ENCODE data around the gene SNTN.

SNTN gene

DNA sequence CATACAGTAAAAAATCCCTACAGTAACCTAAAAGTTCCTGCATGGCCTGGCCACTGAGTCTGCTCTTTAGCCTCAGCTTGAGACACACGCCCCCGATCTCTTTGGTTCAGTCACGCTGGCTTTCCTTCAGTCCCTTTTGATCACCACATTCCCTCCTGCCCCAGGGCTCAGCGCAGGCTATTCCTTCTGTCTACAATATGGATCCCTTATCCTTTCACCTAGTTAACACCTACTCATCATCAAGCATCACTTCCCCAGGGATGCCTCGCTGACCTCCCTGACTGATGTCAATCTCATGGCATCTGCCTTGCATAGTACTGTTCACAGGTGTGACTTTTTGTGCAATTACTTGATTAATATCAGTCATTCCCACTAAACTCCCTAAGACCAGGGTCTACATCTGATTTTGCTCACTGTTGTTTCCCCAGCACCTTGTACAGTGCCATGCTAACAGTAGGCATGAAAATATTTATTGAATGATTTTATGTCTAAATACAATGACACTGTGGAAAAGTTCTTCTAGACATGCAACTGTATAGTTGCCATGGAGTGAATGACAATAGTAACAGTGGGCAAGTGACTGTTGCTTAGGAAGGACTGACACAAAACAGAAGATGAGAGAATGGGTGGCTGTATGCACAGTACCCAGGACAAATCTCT, at the start of gene SNTN:
SNTN (plus strand) TSS at position 610 of the 660 bp plus-strand sequence; CDS start at position 623, 13 bp downstream.
- peaks cover 0 to 6% (median 0%) of the 10 kb centered on the region in 5 donors for H3K4me1 ChIP-seq (ENCODE audit: control insufficient read depth in 5 of 5, insufficient read depth in 5 of 5, low read length in 5 of 5)
- no peak within 1 kb of the TSS for H3K27ac ChIP-seq (ENCODE audit: low read depth, low read length)
- H3K4me3 ChIP-seq (ENCODE audit: low read depth in 1 of 5, low read length in 5 of 5): no peak within 1 kb of the TSS
- H3K9me3 ChIP-seq (ENCODE audit: control insufficient read depth in 5 of 5, low read length in 5 of 5): no peaks in the 10 kb centered on the region
- H3K36me3 ChIP-seq (ENCODE audit: control insufficient read depth in 5 of 5, insufficient read depth in 5 of 5, low read length in 5 of 5): no peaks in the 10 kb centered on the region
- H3K27me3 ChIP-seq (ENCODE audit: control insufficient read depth in 5 of 5, insufficient read depth in 4 of 5, low read length in 5 of 5): no peaks in the 10 kb centered on the region
- no peak within 1 kb of the TSS for H3K9ac ChIP-seq (ENCODE audit: low read length in 5 of 5)

DNA sequence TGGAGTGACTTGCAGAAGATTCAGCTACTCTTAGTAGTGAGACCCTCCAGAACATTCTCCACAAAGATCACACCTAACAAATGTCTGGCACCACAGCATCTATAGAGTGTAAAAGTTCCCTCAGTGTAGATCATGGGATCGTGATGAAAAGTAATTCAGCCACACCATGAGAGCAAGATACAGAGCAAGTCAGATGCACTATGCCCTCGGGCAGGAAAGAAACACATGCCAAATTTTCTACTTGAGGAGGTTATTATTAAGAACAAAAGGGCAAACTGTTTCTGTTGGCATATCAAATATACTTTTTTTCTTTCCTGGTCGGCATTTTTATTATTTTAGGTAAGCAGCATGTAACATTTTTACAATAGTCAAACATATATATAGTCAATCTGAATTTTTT, 44.8 kb upstream of the SNTN start:
- no peak overlapping the region for H3K4me3 ChIP-seq (ENCODE audit: low read depth in 1 of 5, low read length in 5 of 5)
- H3K4me1 ChIP-seq (ENCODE audit: control insufficient read depth in 5 of 5, insufficient read depth in 5 of 5, low read length in 5 of 5): peaks cover 0 to 3% (median 0%) of the 10 kb centered on the region in 5 donors
- H3K27me3 ChIP-seq (ENCODE audit: control insufficient read depth in 5 of 5, insufficient read depth in 4 of 5, low read length in 5 of 5): no peaks in the 10 kb centered on the region
- H3K9ac ChIP-seq (ENCODE audit: low read length in 5 of 5): no peak overlapping the region
- no peaks in the 10 kb centered on the region for H3K9me3 ChIP-seq (ENCODE audit: control insufficient read depth in 5 of 5, low read length in 5 of 5)
- H3K36me3 ChIP-seq (ENCODE audit: control insufficient read depth in 5 of 5, insufficient read depth in 5 of 5, low read length in 5 of 5): no peaks in the 10 kb centered on the region
- no peak overlapping the region for H3K27ac ChIP-seq (ENCODE audit: low read depth, low read length)

- Histone ChIP-seq H3K9me3 (ENCODE audit: control insufficient read depth in 5 of 5, low read length in 5 of 5) (no peaks in the 10 kb centered on the region), H3K4me3 (ENCODE audit: low read depth in 1 of 5, low read length in 5 of 5) (no peak overlapping the region), H3K36me3 (ENCODE audit: control insufficient read depth in 5 of 5, insufficient read depth in 5 of 5, low read length in 5 of 5) (no peaks in the 10 kb centered on the region), H3K27ac (ENCODE audit: low read depth, low read length) (no peak overlapping the region), H3K27me3 (ENCODE audit: control insufficient read depth in 5 of 5, insufficient read depth in 4 of 5, low read length in 5 of 5) (no peaks in the 10 kb centered on the region), H3K9ac (ENCODE audit: low read length in 5 of 5) (no peak overlapping the region), H3K4me1 (ENCODE audit: control insufficient read depth in 5 of 5, insufficient read depth in 5 of 5, low read length in 5 of 5) (peaks cover 0 to 3% (median 0%) of the 10 kb centered on the region in 5 donors)
Measured at GRCh38 chr3:63609408-63609807, 43.1 kb upstream of the SNTN start.

DNA sequence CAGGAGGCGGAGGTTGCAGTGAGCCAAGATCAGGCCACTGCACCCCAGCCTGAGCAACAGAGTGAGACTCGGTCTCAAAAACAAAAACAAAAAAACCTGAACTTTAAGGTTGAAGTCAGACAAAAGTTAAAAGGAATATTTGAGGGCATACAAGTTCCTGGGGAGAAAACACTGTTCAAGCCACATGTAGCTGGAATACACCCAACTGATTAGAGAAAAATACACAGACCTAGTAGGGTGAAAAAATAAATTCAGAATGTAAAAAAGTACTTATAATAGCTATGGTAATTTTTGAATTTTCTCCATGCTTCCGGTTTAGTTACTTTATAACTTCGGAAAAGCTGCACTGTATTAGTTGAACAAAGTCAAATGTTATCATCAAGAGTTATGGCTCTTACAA, 42.6 kb upstream of the SNTN start:
- Histone ChIP-seq H3K27ac (ENCODE audit: low read depth, low read length) (no peak overlapping the region), H3K4me1 (ENCODE audit: control insufficient read depth in 5 of 5, insufficient read depth in 5 of 5, low read length in 5 of 5) (peaks cover 0 to 3% (median 0%) of the 10 kb centered on the region in 5 donors), H3K27me3 (ENCODE audit: control insufficient read depth in 5 of 5, insufficient read depth in 4 of 5, low read length in 5 of 5) (no peaks in the 10 kb centered on the region), H3K36me3 (ENCODE audit: control insufficient read depth in 5 of 5, insufficient read depth in 5 of 5, low read length in 5 of 5) (no peaks in the 10 kb centered on the region), H3K4me3 (ENCODE audit: low read depth in 1 of 5, low read length in 5 of 5) (no peak overlapping the region), H3K9ac (ENCODE audit: low read length in 5 of 5) (no peak overlapping the region), H3K9me3 (ENCODE audit: control insufficient read depth in 5 of 5, low read length in 5 of 5) (no peaks in the 10 kb centered on the region)

GRCh38 chr3:63611382-63611781, 41.1 kb upstream of the SNTN start:
- Histone ChIP-seq H3K9me3 (ENCODE audit: control insufficient read depth in 5 of 5, low read length in 5 of 5) (no peaks in the 10 kb centered on the region), H3K4me3 (ENCODE audit: low read depth in 1 of 5, low read length in 5 of 5) (no peak overlapping the region), H3K27ac (ENCODE audit: low read depth, low read length) (no peak overlapping the region), H3K36me3 (ENCODE audit: control insufficient read depth in 5 of 5, insufficient read depth in 5 of 5, low read length in 5 of 5) (no peaks in the 10 kb centered on the region), H3K9ac (ENCODE audit: low read length in 5 of 5) (no peak overlapping the region), H3K27me3 (ENCODE audit: control insufficient read depth in 5 of 5, insufficient read depth in 4 of 5, low read length in 5 of 5) (no peaks in the 10 kb centered on the region), H3K4me1 (ENCODE audit: control insufficient read depth in 5 of 5, insufficient read depth in 5 of 5, low read length in 5 of 5) (peaks cover 0 to 3% (median 0%) of the 10 kb centered on the region in 5 donors)

DNA sequence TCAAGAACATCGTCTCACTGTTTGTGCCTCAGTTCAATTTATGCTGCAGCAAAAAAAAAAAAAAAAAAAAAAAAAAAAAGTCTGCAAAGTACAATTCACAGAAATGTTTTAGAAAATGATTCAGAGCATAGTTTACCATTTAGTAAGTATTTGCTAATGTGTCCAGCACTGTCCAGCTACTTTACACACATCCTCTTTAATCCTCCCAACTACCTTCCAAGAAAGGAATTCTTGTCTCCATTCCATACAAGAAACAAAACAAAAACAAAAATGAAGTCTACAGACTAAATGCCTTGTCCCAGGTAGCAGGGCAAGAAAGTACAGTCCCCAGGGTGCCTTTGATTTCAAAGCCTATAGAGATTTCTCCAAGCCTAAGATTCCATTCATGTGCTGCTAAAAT, 38.9 kb upstream of the SNTN start:
- Histone ChIP-seq H3K36me3 (ENCODE audit: control insufficient read depth in 5 of 5, insufficient read depth in 5 of 5, low read length in 5 of 5) (no peaks in the 10 kb centered on the region), H3K27ac (ENCODE audit: low read depth, low read length) (no peak overlapping the region), H3K4me3 (ENCODE audit: low read depth in 1 of 5, low read length in 5 of 5) (no peak overlapping the region), H3K27me3 (ENCODE audit: control insufficient read depth in 5 of 5, insufficient read depth in 4 of 5, low read length in 5 of 5) (no peaks in the 10 kb centered on the region), H3K4me1 (ENCODE audit: control insufficient read depth in 5 of 5, insufficient read depth in 5 of 5, low read length in 5 of 5) (peaks cover 0 to 3% (median 0%) of the 10 kb centered on the region in 5 donors), H3K9ac (ENCODE audit: low read length in 5 of 5) (no peak overlapping the region), H3K9me3 (ENCODE audit: control insufficient read depth in 5 of 5, low read length in 5 of 5) (no peaks in the 10 kb centered on the region)

GRCh38 chr3:63617391-63617790, 35.1 kb upstream of the SNTN start:
- Histone ChIP-seq H3K9me3 (ENCODE audit: control insufficient read depth in 5 of 5, low read length in 5 of 5) (no peaks in the 10 kb centered on the region), H3K27me3 (ENCODE audit: control insufficient read depth in 5 of 5, insufficient read depth in 4 of 5, low read length in 5 of 5) (no peaks in the 10 kb centered on the region), H3K36me3 (ENCODE audit: control insufficient read depth in 5 of 5, insufficient read depth in 5 of 5, low read length in 5 of 5) (no peaks in the 10 kb centered on the region), H3K4me1 (ENCODE audit: control insufficient read depth in 5 of 5, insufficient read depth in 5 of 5, low read length in 5 of 5) (no peaks in the 10 kb centered on the region), H3K4me3 (ENCODE audit: low read depth in 1 of 5, low read length in 5 of 5) (no peak overlapping the region), H3K27ac (ENCODE audit: low read depth, low read length) (no peak overlapping the region), H3K9ac (ENCODE audit: low read length in 5 of 5) (no peak overlapping the region)

GRCh38 chr3:63624941-63625560, 27.4 kb upstream of the SNTN start:
- Histone ChIP-seq H3K27me3 (ENCODE audit: control insufficient read depth in 5 of 5, insufficient read depth in 4 of 5, low read length in 5 of 5) (no peaks in the 10 kb centered on the region), H3K9me3 (ENCODE audit: control insufficient read depth in 5 of 5, low read length in 5 of 5) (no peaks in the 10 kb centered on the region), H3K9ac (ENCODE audit: low read length in 5 of 5) (no peak overlapping the region), H3K36me3 (ENCODE audit: control insufficient read depth in 5 of 5, insufficient read depth in 5 of 5, low read length in 5 of 5) (no peaks in the 10 kb centered on the region), H3K4me1 (ENCODE audit: control insufficient read depth in 5 of 5, insufficient read depth in 5 of 5, low read length in 5 of 5) (peaks cover 0 to 7% (median 0%) of the 10 kb centered on the region in 5 donors), H3K27ac (ENCODE audit: low read depth, low read length) (no peak overlapping the region), H3K4me3 (ENCODE audit: low read depth in 1 of 5, low read length in 5 of 5) (no peak overlapping the region)

DNA sequence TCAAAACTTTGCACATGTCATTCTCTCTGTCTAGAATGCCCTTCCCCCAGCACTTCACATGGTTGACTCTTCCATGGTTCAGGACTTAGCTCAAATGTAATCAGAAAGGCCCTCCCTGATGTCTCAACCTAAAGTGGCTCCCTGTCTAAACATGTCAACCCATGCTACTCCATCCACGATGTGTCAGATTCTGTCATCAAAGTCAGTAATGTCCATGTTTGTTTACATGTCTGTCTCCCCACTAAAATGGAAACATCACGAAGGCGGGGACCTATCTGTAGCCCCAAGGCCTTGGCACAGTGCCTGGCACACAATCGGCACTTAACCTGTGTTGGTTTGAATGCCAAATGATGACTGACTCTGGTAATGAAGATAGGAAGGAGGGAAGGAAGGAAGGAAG, 20.8 kb upstream of the SNTN start:
- H3K4me3 ChIP-seq (ENCODE audit: low read depth in 1 of 5, low read length in 5 of 5): no peak overlapping the region
- no peak overlapping the region for H3K27ac ChIP-seq (ENCODE audit: low read depth, low read length)
- H3K4me1 ChIP-seq (ENCODE audit: control insufficient read depth in 5 of 5, insufficient read depth in 5 of 5, low read length in 5 of 5): no peaks in the 10 kb centered on the region
- no peaks in the 10 kb centered on the region for H3K36me3 ChIP-seq (ENCODE audit: control insufficient read depth in 5 of 5, insufficient read depth in 5 of 5, low read length in 5 of 5)
- H3K27me3 ChIP-seq (ENCODE audit: control insufficient read depth in 5 of 5, insufficient read depth in 4 of 5, low read length in 5 of 5): no peaks in the 10 kb centered on the region
- no peak overlapping the region for H3K9ac ChIP-seq (ENCODE audit: low read length in 5 of 5)
- no peaks in the 10 kb centered on the region for H3K9me3 ChIP-seq (ENCODE audit: control insufficient read depth in 5 of 5, low read length in 5 of 5)

DNA sequence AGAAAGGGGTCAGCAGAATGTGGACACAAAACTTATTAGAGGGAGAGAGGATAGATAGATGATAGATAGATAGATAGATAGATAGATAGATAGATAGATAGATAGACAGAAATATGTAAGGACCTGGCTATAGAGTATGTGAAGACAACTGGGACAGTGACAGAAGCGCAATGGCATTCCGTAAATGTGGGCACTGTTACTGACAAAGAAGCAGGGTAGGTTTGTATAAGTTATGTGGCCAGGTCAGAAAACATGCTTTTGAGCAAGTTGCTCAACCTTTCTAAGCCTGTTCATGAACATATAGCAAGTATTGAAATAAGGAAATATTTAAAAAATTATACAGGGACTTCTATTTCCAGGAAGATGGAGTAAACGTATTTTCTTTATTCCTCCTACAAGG, 17.3 kb upstream of the SNTN start:
- Histone ChIP-seq H3K9ac (ENCODE audit: low read length in 5 of 5) (no peak overlapping the region), H3K27me3 (ENCODE audit: control insufficient read depth in 5 of 5, insufficient read depth in 4 of 5, low read length in 5 of 5) (no peaks in the 10 kb centered on the region), H3K4me3 (ENCODE audit: low read depth in 1 of 5, low read length in 5 of 5) (no peak overlapping the region), H3K27ac (ENCODE audit: low read depth, low read length) (no peak overlapping the region), H3K4me1 (ENCODE audit: control insufficient read depth in 5 of 5, insufficient read depth in 5 of 5, low read length in 5 of 5) (no peaks in the 10 kb centered on the region), H3K36me3 (ENCODE audit: control insufficient read depth in 5 of 5, insufficient read depth in 5 of 5, low read length in 5 of 5) (no peaks in the 10 kb centered on the region), H3K9me3 (ENCODE audit: control insufficient read depth in 5 of 5, low read length in 5 of 5) (no peaks in the 10 kb centered on the region)
